ENCODE results near the gene PSMB9.

Gene PSMB9

GRCh38 chr6:32845384-32845884 is 8.6 kb upstream of the PSMB9 start:
- Histone ChIP-seq H3K9ac (no peak overlapping the region), H3K36me3 (ENCODE audit: control insufficient read depth, insufficient read depth, low read length) (no peaks in the 10 kb centered on the region), H3K4me3 (ENCODE audit: low read depth, low read length) (peak overlapping the region; percentile 87)

DNA sequence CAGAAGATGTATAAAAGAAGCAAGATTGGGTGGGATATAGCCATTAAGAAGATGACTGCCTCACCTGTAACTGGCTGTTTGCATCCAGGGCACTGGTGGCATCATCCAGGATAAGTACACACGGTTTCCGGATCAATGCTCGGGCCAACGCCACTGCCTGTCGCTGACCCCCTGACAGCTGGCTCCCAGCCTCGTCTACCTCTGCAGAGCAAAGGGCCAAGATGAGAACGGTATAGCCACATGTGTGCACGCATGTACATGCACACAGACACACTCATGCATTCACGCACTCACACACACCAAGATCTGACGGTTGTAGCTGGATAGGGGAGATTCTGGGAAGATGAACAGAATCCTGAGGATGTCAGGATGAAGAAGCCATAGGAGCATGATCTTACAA is 7.0 kb upstream of the PSMB9 start:
- H3K4me3 ChIP-seq (ENCODE audit: low read depth, low read length), result no peak overlapping the region
- no peaks in the 10 kb centered on the region for H3K79me2 ChIP-seq
- no peaks in the 10 kb centered on the region for H3K27me3 ChIP-seq (ENCODE audit: control insufficient read depth, insufficient read depth, low read length)
- no peak for TF ChIP-seq CTCF (IDR thresholded peaks at IDR 0.05)
- H3K4me2 ChIP-seq (ENCODE audit: low read length), result no peak overlapping the region
- H3K9ac ChIP-seq, result no peak overlapping the region
- no peaks in the 10 kb centered on the region for H3K4me1 ChIP-seq
- H3K27ac ChIP-seq, result no peak overlapping the region
- H2AFZ ChIP-seq, result no peak overlapping the region
- H3K36me3 ChIP-seq (ENCODE audit: control insufficient read depth, insufficient read depth, low read length), result no peaks in the 10 kb centered on the region
- no peaks in the 10 kb centered on the region for H3K9me3 ChIP-seq (ENCODE audit: control insufficient read depth, low read length)

More at GRCh38 chr6:32845384-32845884, 8.6 kb upstream of the PSMB9 start:
- Histone ChIP-seq H3K4me2 (ENCODE audit: low read length) (no peak overlapping the region), H3K79me2 (no peaks in the 10 kb centered on the region), H3K27ac (no peak overlapping the region), H2AFZ (no peak overlapping the region), H3K27me3 (ENCODE audit: control insufficient read depth, insufficient read depth, low read length) (no peaks in the 10 kb centered on the region), H3K4me1 (no peaks in the 10 kb centered on the region), H3K9me3 (ENCODE audit: control insufficient read depth, low read length) (no peaks in the 10 kb centered on the region)
- TF ChIP-seq CTCF (IDR thresholded peaks at IDR 0.05), result no peak

DNA sequence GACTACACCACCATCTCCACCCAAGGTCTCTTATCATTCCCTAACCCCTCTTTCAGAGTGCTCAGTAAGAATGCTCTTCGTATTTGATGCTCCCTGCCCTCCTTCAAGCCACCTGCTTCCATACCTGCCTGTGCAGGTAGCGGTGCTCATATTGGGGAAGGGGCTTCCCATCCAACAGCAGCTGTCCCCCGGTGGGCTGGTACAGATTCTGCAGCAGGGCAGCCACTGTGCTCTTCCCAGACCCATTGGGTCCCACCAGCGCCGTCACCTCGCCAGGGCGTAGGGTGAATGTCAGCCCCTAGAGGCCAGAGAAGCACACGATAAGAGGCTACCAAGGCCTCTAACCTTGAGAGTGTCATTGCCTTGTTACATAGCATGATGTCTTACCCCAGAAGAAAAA is 6.2 kb upstream of the PSMB9 start:
- H3K9ac ChIP-seq, result no peak overlapping the region
- no peaks in the 10 kb centered on the region for H3K4me1 ChIP-seq
- H3K36me3 ChIP-seq (ENCODE audit: control insufficient read depth, insufficient read depth, low read length), result no peaks in the 10 kb centered on the region

GRCh38 chr6:32849126-32849525 is 4.9 kb upstream of the PSMB9 start:
- Histone ChIP-seq H3K36me3 (ENCODE audit: control insufficient read depth, insufficient read depth, low read length) (no peaks in the 10 kb centered on the region), H3K4me2 (ENCODE audit: low read length) (no peak overlapping the region), H3K4me3 (ENCODE audit: low read depth, low read length) (no peak overlapping the region), H3K27ac (no peak overlapping the region), H3K9me3 (ENCODE audit: control insufficient read depth, low read length) (no peaks in the 10 kb centered on the region), H3K4me1 (no peaks in the 10 kb centered on the region), H2AFZ (no peak overlapping the region), H3K9ac (no peak overlapping the region), H3K79me2 (no peaks in the 10 kb centered on the region), H3K27me3 (ENCODE audit: control insufficient read depth, insufficient read depth, low read length) (no peaks in the 10 kb centered on the region)
- no peak for TF ChIP-seq CTCF (IDR thresholded peaks at IDR 0.05)

More for the DNA sequence above, 6.2 kb upstream of the PSMB9 start:
- Histone ChIP-seq H3K9me3 (ENCODE audit: control insufficient read depth, low read length) (no peaks in the 10 kb centered on the region), H3K4me3 (ENCODE audit: low read depth, low read length) (no peak overlapping the region), H3K27ac (no peak overlapping the region), H3K79me2 (no peaks in the 10 kb centered on the region), H3K27me3 (ENCODE audit: control insufficient read depth, insufficient read depth, low read length) (no peaks in the 10 kb centered on the region), H2AFZ (no peak overlapping the region), H3K4me2 (ENCODE audit: low read length) (no peak overlapping the region)
- TF ChIP-seq CTCF (IDR thresholded peaks at IDR 0.05), result no peak

- TF ChIP-seq CTCF (IDR thresholded peaks at IDR 0.05), result no peak
- no peaks in the 10 kb centered on the region for H3K36me3 ChIP-seq (ENCODE audit: control insufficient read depth, insufficient read depth, low read length)
- H3K27me3 ChIP-seq (ENCODE audit: control insufficient read depth, insufficient read depth, low read length), result no peaks in the 10 kb centered on the region
- no peak overlapping the region for H3K4me3 ChIP-seq (ENCODE audit: low read depth, low read length)
- no peak overlapping the region for H3K27ac ChIP-seq
- H3K9me3 ChIP-seq (ENCODE audit: control insufficient read depth, low read length), result no peaks in the 10 kb centered on the region
- H3K4me1 ChIP-seq, result peaks cover 5% of the 10 kb centered on the region
- no peak overlapping the region for H3K9ac ChIP-seq
- no peak overlapping the region for H2AFZ ChIP-seq
- no peak overlapping the region for H3K4me2 ChIP-seq (ENCODE audit: low read length)
- no peaks in the 10 kb centered on the region for H3K79me2 ChIP-seq
Measured at GRCh38 chr6:32851025-32851424, 3.0 kb upstream of the PSMB9 start.

Measured in parathyroid adenoma (tissue), 2 donors.